OCI-LY7 (cell line): ENCODE measurements around the gene CPLX3. TPM values are rescaled to one million over a fixed set of nuclear protein-coding genes. Genes with fewer than 3 reads are reported as not detected.

Source experiments
- BruUV-seq: library from RNA; stranded (reverse); fragments of 400-500 nt; replicated peaks from 2 replicates; lab custom pipeline; 2021; lab: Mats Ljungman, UMichigan
- CTCF ChIA-PET: fragments of 300-600 bp; sonication (Branson Sonifier 250); formaldehyde crosslinking; loops from one replicate; lab custom pipeline; 2022; ENCODE audit warnings: antibody characterized with exemption; ENCODE audit not compliant: unreplicated experiment; lab: Charles Lee
- POLR2A ChIA-PET: fragments of 300-600 bp; sonication (Branson Sonifier 250); formaldehyde crosslinking; loops from one replicate; lab custom pipeline; 2022; ENCODE audit warnings: antibody characterized with exemption; lab: Charles Lee
- DNase-seq: peaks from one replicate; pipeline ENCODE4 v3.0.0-alpha.2; 2015; ENCODE audit warnings: low spot score
- H2AFZ ChIP-seq: fragments of 200-600 bp; sonication (generic), shearing (Covaris generic); 2 replicates; pipeline ENCODE4 v1.6.1; 2014; ENCODE audit warnings: mild to moderate bottlenecking, antibody characterized with exemption, low read length, moderate library complexity
- H3K27ac ChIP-seq: fragments of 200-600 bp; sonication (generic); 2 replicates; pipeline ENCODE4 v1.5.1; 2014; ENCODE audit warnings: mixed run types, low read depth, mild to moderate bottlenecking, moderate library complexity, low read length, inconsistent platforms; ENCODE audit not compliant: poor library complexity, severe bottlenecking
- H3K36me3 ChIP-seq: fragments of 200-600 bp; sonication (generic); 2 replicates; pipeline ENCODE4 v1.6.1; 2014; ENCODE audit warnings: mild to moderate bottlenecking, antibody characterized with exemption, low read length, moderate library complexity, mixed read lengths; ENCODE audit not compliant: insufficient read depth
- H3K4me1 ChIP-seq: fragments of 200-600 bp; sonication (generic); 2 replicates; pipeline ENCODE4 v1.5.1; 2014; ENCODE audit warnings: mild to moderate bottlenecking, low read length; ENCODE audit not compliant: insufficient read depth, poor library complexity, severe bottlenecking
- H3K4me2 ChIP-seq: fragments of 200-600 bp; sonication (generic); 2 replicates; pipeline ENCODE4 v1.6.1; 2014; ENCODE audit warnings: mild to moderate bottlenecking, low read length
- H3K4me3 ChIP-seq: fragments of 200-600 bp; sonication (generic); 2 replicates; pipeline ENCODE4 v1.5.1; 2014; ENCODE audit warnings: mild to moderate bottlenecking, low read depth, low read length; ENCODE audit not compliant: poor library complexity, severe bottlenecking
- H3K79me2 ChIP-seq: fragments of 200-600 bp; sonication (generic); 2 replicates; pipeline ENCODE4 v1.6.1; 2016; ENCODE audit warnings: low read depth, mild to moderate bottlenecking, low read length, moderate library complexity, mixed read lengths; ENCODE audit not compliant: insufficient read depth
- H3K9me2 ChIP-seq: fragments of 200-600 bp; sonication (generic); 2 replicates; pipeline ENCODE4 v1.6.1; 2016; ENCODE audit warnings: mild to moderate bottlenecking, low read length, mixed read lengths; ENCODE audit not compliant: insufficient read depth
- H3K9me3 ChIP-seq: fragments of 200-600 bp; sonication (generic); 2 replicates; pipeline ENCODE4 v1.6.1; 2014; ENCODE audit warnings: mild to moderate bottlenecking, mixed run types, low read length, mixed read lengths
- H4K20me1 ChIP-seq: fragments of 200-600 bp; sonication (generic); 2 replicates; pipeline ENCODE4 v1.6.1; 2014; ENCODE audit warnings: mild to moderate bottlenecking, antibody characterized with exemption, low read length, moderate library complexity, mixed read lengths; ENCODE audit not compliant: insufficient read depth
- EZH2phosphoT487 ChIP-seq: fragments of 200-600 bp; sonication (generic); IDR thresholded peaks from 2 replicates; pipeline ENCODE4 v1.6.1; 2018; ENCODE audit warnings: low read depth, borderline replicate concordance, mild to moderate bottlenecking, mixed run types, antibody characterized with exemption, low read length, moderate library complexity, mixed read lengths
- intact Hi-C: fragments of 100-400 bp; cut with micrococcal nuclease; formaldehyde crosslinking; loops from one replicate; pipeline ENCODE4 v1.10.0; 2022; ENCODE audit not compliant: unreplicated experiment
- total RNA-seq, 2 experiments: library from RNA; depleted of rRNA in 1 of 2; stranded (reverse); fragments of >200 nt in 1 of 2; shearing (Covaris generic) in 1 of 2; gene quantifications; 2 replicates each; pipeline ENCODE4 v1.2.3, GENCODE V29; 2014 to 2022
- TF ChIP-seq, protein P1 (sequence below): fragments of 200-600 bp; sonication (generic); conservative IDR thresholded peaks from 2 replicates; pipeline ENCODE4 v1.5.1; 2014; ENCODE audit warnings: mild to moderate bottlenecking, antibody characterized with exemption, low read length, moderate library complexity, mixed read lengths

CPLX3 gene
- total RNA-seq, 2 experiments from 2014 or later = 0.35 to 1.5 TPM

DNA sequence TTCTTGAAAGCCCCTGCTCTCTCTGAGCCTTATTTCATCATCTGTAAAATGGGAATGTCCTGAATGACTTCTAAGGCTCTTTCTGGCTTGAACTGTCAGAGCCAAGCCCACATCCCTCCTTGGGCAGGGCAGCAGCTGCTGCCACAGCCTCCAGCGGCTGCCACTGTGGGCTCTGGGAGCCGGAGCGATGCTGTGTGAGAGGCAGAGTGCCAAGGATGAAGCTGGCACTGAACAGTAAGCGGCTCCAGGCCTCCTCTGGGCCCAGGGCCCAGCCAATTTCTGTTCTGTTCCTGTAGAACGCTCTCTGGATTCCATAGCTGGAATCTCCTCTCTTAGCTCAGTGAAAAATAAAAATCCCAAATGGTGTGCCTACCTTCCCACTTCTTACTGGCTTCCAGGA, 4.4 kb downstream of the CPLX3 start:
- no peaks in the 10 kb centered on the region for H3K79me2 ChIP-seq
- H3K27ac ChIP-seq = no peak overlapping the region
- peaks cover 2% of the 10 kb centered on the region; the same call in 1 of the 2 replicates for H3K36me3 ChIP-seq
- no TSS peak for BruUV-seq
- intact Hi-C loops = no loop called here
- peaks cover 23% of the 10 kb centered on the region for H3K4me1 ChIP-seq
- H3K9me2 ChIP-seq = no peaks in the 10 kb centered on the region
- no peaks in the 10 kb centered on the region for H4K20me1 ChIP-seq
- H3K4me2 ChIP-seq = no peak overlapping the region
- CTCF ChIA-PET = no interaction called here
- H3K9me3 ChIP-seq = no peaks in the 10 kb centered on the region
- no peak for TF ChIP-seq EZH2phosphoT487
- TF ChIP-seq, protein P1, sequence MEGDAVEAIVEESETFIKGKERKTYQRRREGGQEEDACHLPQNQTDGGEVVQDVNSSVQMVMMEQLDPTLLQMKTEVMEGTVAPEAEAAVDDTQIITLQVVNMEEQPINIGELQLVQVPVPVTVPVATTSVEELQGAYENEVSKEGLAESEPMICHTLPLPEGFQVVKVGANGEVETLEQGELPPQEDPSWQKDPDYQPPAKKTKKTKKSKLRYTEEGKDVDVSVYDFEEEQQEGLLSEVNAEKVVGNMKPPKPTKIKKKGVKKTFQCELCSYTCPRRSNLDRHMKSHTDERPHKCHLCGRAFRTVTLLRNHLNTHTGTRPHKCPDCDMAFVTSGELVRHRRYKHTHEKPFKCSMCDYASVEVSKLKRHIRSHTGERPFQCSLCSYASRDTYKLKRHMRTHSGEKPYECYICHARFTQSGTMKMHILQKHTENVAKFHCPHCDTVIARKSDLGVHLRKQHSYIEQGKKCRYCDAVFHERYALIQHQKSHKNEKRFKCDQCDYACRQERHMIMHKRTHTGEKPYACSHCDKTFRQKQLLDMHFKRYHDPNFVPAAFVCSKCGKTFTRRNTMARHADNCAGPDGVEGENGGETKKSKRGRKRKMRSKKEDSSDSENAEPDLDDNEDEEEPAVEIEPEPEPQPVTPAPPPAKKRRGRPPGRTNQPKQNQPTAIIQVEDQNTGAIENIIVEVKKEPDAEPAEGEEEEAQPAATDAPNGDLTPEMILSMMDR = no peak
- H2AFZ ChIP-seq = no peak overlapping the region
- POLR2A ChIA-PET = interaction anchor here (2.9 kb wide), 1 partner anchor 10 kb away, joined by 12 read pairs; no protein-coding TSS in a partner anchor
- no peak for DNase-seq
- no peak overlapping the region for H3K4me3 ChIP-seq

DNA sequence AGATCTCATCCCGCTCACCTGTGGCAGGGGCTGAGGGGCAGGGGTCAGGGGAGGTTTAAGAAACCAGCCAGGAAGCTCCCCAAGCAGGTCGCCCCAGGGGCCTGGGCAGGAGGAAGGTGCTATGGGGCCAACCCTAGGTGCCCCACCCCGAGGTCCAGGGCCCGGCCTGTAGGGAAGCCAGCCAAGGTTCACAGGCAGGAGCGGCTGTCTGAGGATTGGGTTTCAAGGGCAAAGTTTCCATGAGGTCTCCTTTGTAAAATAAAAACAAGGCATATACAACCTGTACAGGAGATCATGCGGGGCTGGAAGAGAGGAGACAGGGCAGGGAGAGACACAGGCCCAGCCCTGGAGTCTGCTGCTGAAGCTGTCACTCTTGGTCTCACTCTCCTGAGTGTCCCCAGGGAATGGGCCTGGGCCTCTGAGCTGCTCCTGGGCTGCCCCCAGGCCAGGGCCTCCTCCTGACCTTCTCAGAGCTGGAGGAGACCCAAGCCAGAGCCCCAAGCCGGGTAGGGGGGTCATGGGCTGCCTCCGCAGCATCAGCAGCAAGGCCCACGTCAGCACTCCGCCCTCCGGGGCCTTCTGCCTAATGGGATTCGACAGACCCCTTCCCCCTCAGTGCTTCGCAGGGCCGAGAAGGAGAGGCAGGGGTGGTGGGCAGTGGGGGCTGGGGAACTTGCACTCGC, 5.5 kb downstream of the CPLX3 start:
- Histone ChIP-seq H3K9me3 (no peaks in the 10 kb centered on the region), H3K36me3 (peaks cover 2% of the 10 kb centered on the region; the same call in 1 of the 2 replicates), H2AFZ (no peak overlapping the region), H3K4me3 (no peak overlapping the region), H3K27ac (no peak overlapping the region), H3K4me1 (peaks cover 23% of the 10 kb centered on the region), H3K4me2 (no peak overlapping the region), H3K79me2 (no peaks in the 10 kb centered on the region), H4K20me1 (no peaks in the 10 kb centered on the region), H3K9me2 (no peaks in the 10 kb centered on the region)
- BruUV-seq = no TSS peak
- ChIA-PET CTCF (no interaction called here), POLR2A (interaction anchor here (1.0 to 2.9 kb wide), 2 partner anchors 10 to 11 kb away, joined by 3 to 12 read pairs; no protein-coding TSS in a partner anchor)
- DNase-seq = no peak
- TF ChIP-seq EZH2phosphoT487 = no peak
- TF ChIP-seq, protein P1 = no peak
- intact Hi-C loops = no loop called here

DNA sequence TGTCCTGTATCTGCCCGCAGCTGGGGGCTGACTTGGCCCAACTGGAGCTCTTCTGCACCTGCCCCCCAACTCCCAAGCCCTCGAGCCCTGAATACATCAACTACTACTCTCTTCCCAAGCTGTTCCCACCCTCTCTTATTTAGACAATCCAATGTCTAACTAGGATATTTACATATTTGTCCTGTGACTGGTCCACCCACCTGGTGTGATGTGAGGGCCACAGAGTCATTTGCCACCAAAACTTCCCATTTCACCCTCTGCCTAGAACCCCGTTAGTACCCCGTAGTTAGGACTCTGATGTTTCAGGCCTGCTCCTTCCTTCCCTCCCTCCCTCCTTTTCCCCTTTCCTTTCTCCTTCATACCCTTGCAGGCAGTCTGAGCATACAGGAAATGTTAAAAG, 6.4 kb downstream of the CPLX3 start:
- H3K4me2 ChIP-seq = no peak overlapping the region
- H3K9me2 ChIP-seq = no peaks in the 10 kb centered on the region
- H3K4me3 ChIP-seq = no peak overlapping the region
- no peaks in the 10 kb centered on the region for H3K9me3 ChIP-seq
- CTCF ChIA-PET = no interaction called here
- peaks cover 23% of the 10 kb centered on the region for H3K4me1 ChIP-seq
- no peak for DNase-seq
- no peak for TF ChIP-seq EZH2phosphoT487
- TF ChIP-seq, protein P1 = no peak
- H2AFZ ChIP-seq = no peak overlapping the region
- H3K36me3 ChIP-seq = peaks cover 2% of the 10 kb centered on the region; the same call in 1 of the 2 replicates
- no peak overlapping the region for H3K27ac ChIP-seq
- intact Hi-C loops = no loop called here
- no peaks in the 10 kb centered on the region for H4K20me1 ChIP-seq
- BruUV-seq = no TSS peak
- POLR2A ChIA-PET = interaction anchor here (1.0 kb wide), 1 partner anchor 11 kb away, joined by 3 read pairs; no protein-coding TSS in a partner anchor
- H3K79me2 ChIP-seq = no peaks in the 10 kb centered on the region
